HG02610 (cell line): ENCODE results near the gene CUEDC1.

Experiments
- ATAC-seq: cut with Tn5 transposase; IDR thresholded peaks from one replicate; pipeline ENCODE4 v1.9.1; 2021; ENCODE audit warnings: mild to moderate bottlenecking, moderate library complexity; ENCODE audit not compliant: unreplicated experiment

Gene CUEDC1

DNA sequence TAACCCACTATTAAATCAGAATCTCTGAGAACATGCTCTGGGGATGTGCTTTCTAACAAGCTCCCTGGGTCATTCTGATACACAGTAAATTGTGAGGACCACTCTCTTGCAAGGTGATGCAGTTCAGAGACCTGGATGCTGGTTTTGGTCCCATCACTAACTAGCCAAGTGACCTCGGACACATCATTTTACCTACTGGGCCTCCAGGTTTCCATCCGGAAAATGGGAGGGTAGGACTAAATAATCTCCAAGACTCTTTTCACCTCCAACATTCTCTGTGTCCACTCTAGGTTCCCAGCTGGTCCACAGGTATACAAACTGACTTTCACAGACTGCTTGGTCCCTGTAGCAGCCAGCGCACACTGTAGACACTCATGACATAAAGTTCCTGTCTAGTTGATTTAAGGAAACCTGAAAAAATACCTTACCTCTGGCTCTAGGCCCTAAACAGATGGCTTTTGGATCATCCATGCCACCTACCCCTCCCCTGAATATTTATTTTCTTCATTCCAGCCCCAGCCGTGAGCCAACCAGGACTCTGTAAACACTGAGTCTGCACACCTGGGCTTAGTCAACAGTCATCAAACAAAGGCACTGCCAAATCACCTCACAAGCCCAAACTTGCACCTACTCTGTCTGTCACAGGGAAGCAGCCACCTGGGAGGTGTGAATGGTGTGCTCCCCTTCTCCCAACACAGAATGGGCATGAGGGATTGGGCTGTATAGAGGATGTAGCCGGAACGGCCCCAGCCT is 54.0 kb downstream of the CUEDC1 start:
- ATAC-seq: no peak

DNA sequence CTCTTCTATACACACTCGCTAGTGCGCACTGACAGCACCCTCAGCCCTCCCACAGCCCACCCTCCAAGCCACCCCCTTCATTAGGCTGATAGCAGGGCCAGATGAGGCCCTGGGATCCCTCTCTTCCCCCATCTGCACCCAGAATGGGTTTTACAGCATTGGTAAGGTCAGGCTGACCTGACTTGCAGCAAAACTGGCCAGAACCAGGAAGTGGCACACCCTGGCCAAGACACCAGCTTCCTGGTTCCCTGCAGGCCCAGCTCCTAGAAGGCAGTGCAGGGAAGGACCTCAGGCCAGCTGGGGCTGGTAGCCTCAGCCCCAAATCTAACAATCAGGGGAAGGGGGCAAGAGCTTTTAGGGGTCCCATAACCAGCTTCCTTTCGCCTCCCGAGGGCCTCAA is 55.4 kb downstream of the CUEDC1 start:
- no peak for ATAC-seq

DNA sequence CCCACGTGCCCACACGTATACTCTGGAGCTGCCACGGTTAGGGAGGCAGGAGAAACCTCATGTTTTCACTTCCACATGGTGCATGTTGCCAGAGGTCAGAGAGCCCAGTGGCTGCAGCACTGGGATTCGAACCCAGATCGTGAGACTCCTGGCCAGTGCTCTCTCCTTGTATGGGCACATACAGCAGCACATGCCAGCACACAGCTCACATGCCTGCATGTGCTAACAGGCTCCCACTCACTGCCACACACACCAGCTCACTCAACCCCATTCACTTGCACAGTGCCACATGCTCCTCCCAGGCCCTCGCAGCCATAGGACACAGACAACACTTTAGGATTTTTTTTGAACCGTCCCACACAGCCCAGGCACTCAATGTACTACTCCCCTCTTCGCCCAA is 55.8 kb downstream of the CUEDC1 start:
- no peak for ATAC-seq

DNA sequence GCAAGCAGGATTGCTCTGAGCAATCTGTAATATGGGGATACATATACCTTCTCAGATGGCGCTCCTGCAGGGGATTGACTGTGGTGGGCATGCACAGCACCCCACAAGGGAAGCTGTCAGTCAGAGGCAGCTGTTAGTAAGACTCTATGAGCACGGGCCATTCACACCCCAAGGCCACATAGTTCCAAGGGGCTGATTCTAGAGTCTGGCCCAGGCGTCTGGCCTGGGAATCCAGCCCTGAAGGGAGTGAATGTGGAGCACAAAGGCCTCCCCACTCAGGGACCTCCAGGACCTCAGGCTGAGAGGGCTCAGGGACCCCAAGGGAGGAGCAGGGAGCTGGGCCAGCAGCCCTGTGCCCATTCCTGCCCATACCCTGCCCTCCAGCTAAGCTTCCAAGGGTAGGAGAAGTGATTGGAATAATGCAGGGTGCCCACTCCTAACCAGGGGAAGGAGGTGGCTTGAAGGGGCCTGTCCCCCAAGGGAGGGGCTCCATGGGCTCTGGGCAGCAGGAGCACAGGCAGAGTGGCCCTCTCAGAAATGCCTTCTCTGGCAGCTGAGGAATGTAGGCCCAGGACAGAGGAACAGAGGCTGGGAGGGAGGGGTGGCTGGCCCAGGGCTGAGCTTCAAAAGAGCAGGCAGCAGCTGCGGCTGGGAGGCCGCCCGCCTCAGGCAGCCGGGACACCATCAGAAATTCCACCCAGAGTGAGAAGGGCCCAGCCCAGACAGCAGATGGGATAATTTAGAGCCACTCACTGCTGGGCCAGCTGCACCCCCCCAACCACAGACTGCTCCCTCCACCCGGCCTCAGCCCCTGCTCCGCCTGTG is 56.5 kb downstream of the CUEDC1 start:
- ATAC-seq: no peak

DNA sequence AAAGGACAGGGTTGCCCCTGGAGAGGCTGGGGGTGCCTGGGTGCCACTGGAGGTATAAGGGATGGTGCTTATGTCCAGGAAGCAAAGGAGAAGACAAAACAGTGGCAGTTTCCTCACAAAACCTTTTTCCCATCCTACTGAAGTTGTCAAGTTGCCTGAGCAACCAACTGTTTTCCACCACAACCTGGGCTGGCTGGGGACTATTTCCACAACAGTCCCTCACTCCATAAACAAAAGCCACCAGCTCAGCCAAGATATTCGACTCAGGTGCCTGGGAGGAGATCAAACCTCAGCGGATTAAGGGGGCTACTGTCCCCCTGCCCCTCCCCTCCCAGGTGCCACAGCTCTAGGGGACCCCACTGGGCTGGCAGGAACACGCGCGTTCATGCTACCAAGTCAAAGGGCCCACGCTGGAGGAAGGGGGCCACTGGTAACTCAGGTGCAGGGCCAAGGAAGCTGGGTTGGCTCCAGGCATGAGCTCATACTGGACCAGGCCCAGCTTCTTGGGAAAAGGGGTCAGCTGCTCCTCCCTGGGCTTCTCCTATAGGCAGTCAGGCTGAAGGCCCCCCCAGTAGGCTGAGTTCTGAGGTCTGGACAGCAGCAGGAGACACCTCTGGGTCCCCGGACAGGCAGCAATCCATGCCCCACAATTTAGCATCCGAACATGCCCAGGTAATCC is 59.7 kb downstream of the CUEDC1 start:
- no peak for ATAC-seq

DNA sequence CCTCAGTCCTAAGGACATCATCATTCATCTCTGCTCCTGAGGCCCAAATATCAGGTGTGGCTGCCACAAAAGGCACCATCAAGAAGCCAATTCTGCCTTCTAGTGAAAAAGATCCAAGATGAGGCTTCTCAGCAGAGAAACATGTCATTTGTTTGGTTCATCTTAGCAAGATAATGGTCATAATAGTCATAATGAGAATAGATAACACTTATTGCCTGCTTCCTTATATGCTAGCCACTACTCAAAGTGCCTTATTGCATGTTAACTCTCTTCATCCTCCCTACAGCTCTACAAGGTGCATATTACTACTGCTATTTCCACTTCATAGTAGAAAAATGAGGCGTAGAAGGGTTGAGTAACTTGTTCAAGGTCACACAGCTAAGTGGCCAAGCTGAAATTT is 60.4 kb downstream of the CUEDC1 start:
- no peak for ATAC-seq

DNA sequence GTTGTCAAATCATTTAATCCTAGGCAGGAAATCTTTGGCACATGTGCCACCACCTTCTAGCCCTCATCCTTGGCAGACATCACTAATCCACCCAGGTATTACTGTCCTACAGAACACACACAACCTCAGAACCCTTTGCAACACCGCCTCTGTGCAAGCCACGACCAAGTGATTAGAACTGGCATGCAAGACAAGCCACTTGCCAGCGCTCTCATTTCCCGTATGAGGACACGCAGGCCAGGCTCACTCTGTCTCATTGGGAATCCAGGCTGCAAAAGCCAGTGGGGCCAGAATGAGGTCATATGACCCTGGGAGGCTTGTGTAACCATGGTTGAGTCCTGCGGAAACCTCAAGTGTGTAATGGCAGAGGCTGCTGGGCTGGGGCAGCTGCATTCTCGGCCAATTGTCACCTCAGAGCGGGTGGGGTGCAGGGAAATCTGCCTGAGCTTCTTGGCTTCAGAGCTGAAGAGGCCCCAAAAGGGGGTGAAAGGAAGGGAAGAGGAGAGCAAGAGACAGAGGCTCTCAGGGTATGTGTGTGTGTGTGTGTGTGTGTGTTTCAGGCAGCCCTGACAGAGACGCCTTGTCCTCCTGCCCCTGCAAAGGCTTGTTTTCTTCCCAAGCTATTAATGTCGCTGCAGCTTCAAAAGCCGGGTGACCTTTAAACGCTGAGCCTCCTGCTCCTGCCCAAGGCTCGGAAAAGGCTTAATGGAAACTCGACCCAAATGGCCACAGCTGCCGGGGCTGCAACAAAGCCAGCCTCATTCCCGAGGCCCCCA is 62.2 kb downstream of the CUEDC1 start:
- ATAC-seq: no peak

DNA sequence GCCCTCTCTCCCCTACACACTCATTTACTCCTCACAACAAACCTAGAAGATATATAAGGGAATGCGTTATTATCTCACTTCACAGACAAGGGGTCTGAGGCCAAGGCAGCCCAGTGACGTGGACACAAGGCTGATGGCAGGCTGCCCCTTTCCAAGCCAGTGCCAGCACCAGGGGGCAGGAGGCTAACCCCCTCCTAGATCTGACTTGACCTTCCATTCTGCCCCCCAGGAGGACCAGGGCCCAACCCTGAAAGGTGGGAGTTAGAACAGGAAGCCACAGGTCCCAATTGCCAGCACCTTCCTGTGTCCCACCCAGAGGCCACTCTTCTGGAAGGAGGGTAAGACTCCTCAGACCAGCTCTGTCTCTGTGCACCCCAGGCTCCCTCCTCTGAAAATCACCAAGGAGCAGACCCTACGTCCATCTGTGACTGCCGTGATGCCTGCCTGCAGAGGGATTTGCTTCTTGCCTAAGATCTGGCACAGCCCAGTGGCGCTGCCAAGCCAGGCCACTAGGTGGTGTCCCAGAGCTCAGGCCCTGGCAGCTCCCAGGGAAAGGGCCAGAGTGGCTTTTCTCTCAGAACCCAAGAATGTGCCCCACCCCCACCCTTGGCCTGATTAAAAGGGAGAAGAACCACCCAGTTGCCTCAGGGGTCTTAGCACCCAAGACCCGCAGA is 62.9 kb downstream of the CUEDC1 start:
- peak; percentile 47 for ATAC-seq

DNA sequence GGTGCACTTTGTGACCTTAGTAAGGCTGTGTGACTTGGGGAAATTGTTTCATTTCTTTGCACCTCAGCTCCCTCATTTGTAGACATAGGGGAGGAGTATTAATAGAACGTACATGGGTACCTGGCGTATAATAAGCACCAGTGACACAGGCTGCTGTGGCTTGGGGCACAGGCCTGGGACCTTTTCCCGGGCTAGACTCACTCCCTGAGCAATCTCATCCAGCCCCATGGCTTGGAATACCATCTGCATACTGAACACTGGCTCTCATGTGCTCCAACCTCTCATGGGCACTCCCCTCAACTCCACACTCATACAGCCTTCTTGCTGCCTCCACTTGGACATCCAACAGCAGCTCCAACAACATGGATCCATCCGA is 64.4 kb downstream of the CUEDC1 start:
- no peak for ATAC-seq

DNA sequence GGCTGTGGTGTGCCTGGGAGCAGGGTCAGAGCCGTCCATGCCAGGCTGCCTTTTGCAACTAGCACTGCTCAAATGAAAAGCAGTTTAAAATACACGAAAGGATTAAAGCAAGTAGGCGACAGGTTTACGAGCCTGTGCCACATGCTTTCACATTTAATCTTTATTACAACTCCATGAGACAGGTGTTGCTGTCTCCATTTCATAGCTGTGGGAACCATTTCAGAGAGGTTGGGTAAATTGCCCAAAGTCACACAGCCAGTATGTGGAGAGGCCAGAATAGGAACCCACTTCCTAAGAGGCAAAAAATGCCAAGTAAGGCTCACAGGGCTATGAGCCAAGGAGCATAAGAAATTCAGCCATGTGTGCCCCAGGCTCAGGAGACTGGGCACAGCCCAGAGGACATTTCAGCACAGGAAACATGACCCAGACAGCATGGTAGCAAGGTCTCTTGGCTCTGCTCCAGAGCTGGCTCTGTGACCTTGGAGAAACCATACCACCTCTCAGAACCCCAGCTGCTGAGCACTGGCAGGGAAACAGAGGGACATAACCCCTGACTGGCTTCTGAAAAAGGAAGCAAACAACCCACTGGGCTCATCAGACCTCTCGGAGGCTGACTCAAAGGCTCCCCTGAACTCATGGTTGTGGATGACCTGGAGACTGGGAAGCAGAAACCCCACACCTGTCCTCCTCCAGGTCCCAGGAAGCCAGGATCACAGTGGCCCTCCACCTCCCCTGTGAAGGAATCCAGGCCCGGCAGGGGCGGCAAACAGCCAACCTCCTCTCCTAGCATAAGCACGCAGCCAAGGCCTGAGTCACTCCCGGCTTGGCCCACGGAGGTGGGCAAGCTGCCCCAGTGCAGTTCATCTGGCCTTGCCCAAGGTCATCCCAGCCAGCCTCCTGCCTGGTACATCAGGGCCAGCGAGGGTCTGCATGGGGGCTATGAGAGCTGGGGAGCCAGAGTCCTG is 65.0 kb downstream of the CUEDC1 start:
- ATAC-seq: no peak

DNA sequence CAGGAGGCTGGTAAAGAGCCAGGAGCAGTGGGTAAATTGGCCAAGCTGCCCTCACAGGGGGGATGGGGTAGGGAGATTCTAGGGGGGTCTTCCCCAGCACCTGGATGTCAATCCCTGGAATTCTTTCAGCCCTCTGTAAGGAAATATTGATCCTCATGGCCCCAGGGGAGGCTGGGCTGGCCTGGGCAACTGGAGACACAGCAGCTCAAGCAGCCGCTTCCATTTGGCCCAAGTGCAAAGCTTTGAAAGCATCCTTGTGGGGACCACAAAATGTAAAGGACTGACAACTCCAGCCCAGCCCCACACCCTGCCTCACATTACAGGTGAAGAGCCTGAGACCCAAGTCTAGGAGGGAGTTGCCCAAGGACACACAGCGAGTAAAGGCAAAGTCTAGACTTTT is 66.0 kb downstream of the CUEDC1 start:
- ATAC-seq: no peak

DNA sequence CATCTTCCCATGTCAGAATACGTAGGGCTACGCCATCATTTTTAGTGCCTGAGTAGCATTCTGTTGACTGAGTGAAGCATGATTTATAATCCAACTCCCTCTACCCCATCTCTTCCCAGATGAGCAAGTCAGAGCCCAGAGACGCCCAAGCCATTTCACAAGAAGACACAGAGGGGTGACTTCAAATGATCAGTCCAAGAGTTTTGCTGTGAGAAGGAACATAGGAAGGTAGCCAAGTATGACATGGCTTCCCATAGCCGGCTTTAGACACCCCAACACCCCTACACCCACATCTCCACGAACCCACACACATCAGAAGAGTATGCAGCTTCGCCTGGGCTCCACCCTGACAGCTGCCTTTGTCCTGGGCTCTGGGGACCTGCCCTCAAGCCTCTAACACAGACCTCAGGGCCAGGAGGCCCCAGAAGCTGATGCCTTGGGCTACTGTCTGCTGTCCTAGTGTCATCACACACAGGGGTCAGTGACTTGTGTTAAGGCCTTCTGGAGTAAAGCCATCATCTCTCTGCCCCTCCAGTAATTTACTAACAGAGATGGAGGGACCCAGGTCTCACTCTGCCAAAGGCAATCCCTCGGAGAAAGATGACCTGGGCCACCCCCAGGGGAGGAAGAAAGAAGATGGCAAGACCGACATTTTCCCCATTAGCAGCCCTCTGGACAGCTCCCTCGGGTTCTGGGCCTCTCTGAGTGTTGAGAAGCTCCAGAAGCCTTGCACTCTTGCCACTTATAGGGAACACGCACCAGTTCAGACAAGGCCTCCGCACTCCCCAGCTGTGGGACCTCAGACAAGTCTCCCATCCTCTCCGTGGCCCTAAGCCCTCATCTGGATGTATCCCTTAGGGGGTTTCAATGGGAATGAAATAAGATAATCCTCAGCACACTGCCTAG is 66.6 kb downstream of the CUEDC1 start:
- ATAC-seq: no peak

DNA sequence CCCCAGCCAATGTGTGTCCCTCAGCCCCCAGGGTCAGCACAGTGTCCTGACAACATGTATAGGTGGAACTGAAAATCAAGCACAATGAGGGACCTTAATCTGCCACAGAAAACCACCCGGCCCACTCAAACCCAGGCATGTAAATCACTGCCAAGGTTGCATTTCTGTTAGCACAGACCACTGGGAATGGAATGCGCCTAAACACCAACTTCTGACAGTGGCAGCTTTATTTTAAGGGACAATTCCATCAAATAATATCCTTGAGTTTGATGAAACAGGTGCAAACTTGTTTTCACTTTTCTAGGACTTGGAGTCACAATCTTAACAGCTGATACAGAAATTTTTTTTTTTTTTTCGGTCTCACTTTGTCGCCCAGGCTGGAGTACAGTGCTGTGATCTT is 68.1 kb downstream of the CUEDC1 start:
- ATAC-seq: no peak

DNA sequence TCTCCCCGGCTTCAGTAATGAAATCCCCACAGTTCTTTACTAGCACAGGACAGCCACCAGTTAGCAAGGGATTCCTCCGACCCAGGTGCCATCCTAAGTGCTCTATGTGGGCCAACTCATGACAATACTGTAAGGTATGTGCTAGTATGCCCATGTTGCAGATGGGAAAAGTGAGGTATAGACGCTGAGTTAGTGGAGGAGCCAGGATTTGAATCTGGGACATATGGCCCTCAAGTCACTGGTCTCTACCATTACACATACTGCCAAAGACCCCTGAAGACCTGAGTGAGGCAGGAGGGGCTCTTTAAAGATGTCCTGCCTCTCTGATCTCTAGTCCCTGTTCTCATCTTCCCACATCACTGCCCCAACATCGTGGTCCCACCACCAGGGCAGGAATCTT is 69.2 kb downstream of the CUEDC1 start:
- no peak for ATAC-seq

DNA sequence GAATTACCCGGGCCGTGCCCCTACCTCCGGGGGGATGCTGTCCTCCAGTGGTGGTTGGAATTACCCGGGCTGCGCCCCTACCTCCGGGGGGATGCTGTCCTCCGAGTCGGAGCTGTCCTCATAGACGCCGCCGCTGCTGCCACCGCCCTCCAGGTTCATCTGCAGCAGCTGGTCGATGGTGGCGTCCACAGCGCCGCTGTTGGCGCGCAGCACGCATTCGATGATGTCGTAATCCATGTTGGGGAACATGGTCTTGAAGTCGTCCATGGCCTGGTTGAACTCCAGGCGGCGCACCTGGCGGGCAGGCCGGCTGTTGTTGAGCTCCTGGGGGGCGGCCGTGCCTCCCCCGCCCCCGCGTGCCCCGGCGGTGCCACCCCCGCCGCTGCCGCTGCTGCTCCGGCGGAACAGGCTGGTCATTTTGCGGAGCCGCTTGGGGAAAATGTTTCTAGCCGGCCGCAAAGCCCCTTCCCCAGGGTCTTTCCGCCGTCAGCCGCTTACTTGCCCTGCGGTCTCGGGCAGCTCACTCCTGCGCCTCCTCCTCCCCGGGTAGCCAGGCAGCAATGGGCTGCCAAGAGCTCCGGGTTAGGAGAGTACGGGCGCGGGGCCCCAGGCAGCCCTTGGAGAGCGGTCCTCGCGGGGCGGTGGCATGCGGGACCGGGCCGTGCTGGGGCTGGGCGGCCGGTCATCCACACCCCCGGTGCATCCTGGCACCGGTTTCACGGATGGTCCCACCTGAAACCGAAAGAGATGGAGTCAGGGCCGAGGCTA is 69.9 kb downstream of the CUEDC1 start:
- ATAC-seq: no peak

DNA sequence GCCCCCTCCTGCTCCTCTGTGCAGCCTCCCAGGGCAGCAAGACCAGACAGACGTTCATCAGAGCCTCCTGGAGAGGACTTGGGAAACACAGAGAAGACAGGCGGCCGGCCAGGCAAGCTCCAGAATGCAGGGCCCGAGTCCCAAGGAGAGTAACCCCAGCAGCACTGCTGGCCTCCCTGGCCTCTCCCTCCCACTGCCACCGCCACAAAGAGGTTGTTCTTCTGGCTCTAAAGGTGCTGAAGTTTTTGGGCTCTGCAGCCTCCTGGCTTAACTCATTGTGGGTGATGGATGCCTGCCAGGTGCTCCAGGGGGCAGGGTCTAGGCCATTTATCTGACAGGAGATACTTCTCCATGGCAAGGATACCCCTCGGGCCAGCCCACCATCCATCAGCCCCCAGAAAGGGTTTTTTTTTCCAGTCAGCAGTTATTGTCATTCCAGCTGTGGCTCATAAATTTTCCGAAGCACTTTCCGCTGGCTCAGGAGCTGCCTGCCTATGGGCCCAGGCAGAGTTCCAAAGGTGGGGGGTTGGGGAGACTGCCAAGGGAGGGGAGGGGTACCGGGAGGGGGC is 73.3 kb downstream of the CUEDC1 start:
- ATAC-seq: no peak

DNA sequence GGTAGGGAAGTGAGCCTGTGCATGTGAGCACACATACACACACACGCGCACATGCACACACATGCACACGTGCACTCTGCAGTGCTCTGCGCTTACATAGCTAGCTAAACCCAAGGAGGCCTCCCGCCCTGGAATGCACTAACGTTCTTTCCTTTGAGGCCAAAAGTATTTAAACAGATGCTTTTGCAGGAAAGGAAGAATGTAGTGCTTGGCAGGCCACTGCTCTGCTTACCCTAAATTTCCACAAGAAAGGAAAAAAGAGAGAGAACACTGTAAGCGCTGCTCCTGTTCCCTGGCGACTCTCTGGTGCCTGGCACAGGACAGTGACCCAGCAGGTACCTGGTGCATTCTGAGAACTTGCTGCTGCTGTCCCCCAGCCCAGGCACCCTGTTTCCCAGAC is 74.1 kb downstream of the CUEDC1 start:
- ATAC-seq: no peak
